GM12874 (cell line): ENCODE results near the gene DNMBP.

ENCODE experiments used
- TF ChIP-seq, protein P1 (sequence below): IDR thresholded peaks from 2 replicates; pipeline ENCODE4 v1.5.1; 2011; ENCODE audit warnings: low read depth, mild to moderate bottlenecking, control low read depth, low read length, moderate library complexity; ENCODE audit not compliant: insufficient read depth

Gene DNMBP

DNA sequence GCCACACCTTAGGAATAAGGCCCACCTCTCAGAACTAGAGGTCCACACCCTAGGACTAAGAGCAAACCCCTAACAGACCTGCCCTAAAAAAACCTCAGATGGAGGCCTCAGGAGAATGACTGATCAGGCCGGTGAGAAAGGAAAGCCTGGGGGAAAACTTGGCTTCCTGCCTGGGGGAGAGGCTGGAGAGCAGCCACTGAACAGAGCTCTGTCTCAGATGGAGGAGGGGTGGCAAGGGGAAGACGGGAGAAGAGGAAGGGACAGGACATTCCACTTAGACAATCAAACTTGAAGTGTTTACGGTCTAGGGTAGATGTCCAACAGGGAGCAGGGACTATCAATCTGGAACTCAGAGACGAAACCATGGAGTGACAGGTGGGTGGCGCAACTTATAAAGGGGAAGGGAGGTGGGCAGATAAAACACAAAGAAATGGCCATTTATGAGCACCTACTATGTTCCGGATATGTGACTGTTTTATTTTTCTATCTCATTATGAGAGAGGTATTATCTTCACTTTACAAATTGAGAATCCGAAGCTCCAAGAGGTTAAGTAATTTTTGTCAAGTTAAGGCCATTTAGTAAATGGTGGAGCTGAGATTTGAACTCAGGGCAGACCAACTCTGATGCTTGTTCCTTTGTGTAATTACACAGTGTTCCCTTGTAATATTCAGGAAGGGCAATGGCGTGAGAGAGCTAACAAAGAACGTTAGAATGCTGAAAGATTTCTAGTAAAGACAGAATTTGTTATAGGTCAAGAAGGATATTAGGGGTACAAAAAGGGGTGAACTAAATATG is 82.6 kb downstream of the DNMBP start:
- TF ChIP-seq, protein P1, sequence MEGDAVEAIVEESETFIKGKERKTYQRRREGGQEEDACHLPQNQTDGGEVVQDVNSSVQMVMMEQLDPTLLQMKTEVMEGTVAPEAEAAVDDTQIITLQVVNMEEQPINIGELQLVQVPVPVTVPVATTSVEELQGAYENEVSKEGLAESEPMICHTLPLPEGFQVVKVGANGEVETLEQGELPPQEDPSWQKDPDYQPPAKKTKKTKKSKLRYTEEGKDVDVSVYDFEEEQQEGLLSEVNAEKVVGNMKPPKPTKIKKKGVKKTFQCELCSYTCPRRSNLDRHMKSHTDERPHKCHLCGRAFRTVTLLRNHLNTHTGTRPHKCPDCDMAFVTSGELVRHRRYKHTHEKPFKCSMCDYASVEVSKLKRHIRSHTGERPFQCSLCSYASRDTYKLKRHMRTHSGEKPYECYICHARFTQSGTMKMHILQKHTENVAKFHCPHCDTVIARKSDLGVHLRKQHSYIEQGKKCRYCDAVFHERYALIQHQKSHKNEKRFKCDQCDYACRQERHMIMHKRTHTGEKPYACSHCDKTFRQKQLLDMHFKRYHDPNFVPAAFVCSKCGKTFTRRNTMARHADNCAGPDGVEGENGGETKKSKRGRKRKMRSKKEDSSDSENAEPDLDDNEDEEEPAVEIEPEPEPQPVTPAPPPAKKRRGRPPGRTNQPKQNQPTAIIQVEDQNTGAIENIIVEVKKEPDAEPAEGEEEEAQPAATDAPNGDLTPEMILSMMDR: no peak

DNA sequence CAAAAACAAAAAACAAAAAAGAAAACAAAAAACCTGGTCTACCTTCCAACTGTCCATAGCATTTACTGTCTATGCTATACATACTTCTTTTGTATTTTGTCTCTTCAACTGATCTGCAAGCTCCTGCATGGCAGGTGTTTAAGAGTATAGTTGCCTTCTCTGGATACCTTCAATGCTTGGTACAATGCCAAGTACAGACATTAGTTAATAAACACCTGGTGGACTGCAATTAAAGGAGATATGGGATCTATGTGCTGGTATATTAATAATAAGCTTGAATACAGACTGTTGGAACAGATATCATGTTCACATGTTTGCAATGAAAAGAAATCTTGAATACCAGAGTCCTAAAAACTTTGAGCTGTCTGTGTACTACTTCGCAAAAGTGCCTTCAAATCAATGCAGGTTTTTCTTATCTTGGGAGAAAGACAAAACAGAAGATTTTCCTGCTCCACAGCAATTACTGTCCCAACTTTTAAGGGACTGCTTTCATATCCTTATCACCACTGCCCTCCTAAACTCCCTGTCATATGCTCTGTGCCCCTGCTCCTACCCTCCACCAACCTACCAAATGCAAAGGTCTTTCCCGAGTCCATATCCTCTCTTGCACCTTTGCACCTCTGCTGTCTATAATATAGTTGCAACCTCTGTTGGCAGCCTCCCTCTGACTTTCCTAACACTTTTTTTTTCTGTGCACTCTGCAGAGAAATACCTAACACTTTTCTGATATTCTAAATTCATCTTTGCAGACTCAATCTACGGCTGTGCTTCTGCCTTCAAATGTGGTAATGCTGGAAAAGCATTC is 85.1 kb downstream of the DNMBP start:
- TF ChIP-seq, protein P1: no peak

- TF ChIP-seq, protein P1: no peak
Measured at GRCh38 chr10:99921948-99922347, 87.8 kb downstream of the DNMBP start.

GRCh38 chr10:99920901-99921300 is 88.8 kb downstream of the DNMBP start:
- TF ChIP-seq, protein P1: no peak

DNA sequence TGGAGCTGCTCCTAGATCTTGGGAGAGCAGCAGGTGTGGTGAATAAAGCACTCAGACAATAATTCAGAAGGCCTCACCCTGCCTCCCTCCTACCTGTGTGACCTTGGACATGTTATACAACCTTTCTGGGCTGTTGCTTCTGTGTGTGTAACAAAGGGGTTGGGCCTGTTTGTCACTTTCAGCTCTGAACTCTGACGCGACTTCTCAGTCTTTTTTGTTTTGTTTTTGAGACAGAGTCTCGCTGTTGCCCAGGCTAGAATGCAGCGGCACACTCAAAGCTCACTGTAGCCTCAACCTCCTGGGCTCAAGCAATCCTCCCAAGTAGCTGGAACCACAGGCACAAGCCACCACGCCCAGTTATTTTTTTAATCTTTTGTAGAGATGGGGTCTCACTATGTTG is 89.3 kb downstream of the DNMBP start:
- TF ChIP-seq, protein P1: no peak

DNA sequence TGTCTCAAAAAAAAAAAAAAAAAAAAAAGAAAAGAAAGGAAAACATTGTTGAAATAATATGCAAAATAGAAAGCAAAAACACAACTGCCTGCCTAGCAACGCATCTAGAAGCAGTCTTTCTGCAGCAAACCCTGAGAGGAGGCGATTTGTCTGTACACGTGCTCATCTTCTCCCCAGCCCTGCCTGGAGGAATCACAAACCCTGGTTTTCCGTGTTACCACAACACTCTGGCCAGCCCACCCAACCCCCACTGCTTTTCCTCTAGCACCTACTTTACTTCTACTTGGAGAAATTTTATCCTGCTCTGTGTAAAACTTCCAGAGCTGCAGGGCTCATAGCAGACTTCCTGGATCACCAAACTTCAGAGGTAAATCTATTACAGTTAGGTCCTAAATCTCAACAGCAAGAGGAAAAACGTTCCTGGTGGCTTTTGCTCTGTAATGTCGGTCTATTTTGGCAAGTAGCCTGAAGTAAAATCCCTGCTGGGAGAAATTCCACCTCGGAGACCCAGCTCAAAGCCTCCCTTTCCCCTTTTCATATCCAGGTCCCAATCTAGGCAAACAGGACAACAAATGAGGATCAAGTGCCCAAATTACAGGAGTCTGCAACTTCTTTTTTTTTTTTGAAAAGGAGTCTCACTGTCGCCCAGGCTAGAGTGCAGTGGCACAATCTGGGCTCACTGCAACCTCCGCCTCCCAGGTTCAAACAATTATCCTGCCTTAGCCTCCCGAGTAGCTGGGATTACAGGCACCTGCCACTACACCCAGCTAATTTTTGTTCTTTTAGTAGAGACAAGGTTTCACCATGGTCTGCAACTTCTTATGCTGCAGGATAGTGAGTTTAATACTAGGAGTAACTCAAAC is 91.6 kb downstream of the DNMBP start:
- TF ChIP-seq, protein P1: no peak

- TF ChIP-seq, protein P1: no peak
Measured at GRCh38 chr10:99916776-99917175, 93.0 kb downstream of the DNMBP start.
